MCF 10A (cell line): ENCODE results near the gene OBP2A. TPM values are rescaled to one million over a fixed set of nuclear protein-coding genes. Genes with fewer than 3 reads are reported as not detected.

ENCODE experiments used
- BruUV-seq: library from RNA; stranded (reverse); fragments of 400-500 nt; replicated peaks from 2 replicates; lab custom pipeline; 2021; lab: Mats Ljungman, UMichigan
- CTCF ChIA-PET: fragments of 300-600 bp; sonication (Branson Sonifier 250); formaldehyde crosslinking; extraction: SDS; loops from one replicate; lab custom pipeline; 2021; ENCODE audit warnings: antibody characterized with exemption, inconsistent platforms; lab: Yijun Ruan, JAX
- POLR2A ChIA-PET: fragments of 300-600, 350-650 bp; sonication (Branson Sonifier 250); formaldehyde crosslinking; extraction: SDS; loops from one replicate; lab custom pipeline; 2020; ENCODE audit warnings: antibody characterized with exemption, inconsistent platforms; lab: Yijun Ruan, JAX
- DNase-seq: peaks from one replicate; pipeline ENCODE4 v3.0.0-alpha.2; 2018; ENCODE audit not compliant: unreplicated experiment
- H3K27ac Mint-ChIP-seq: one replicate; pipeline ENCODE4 v1.8.0; 2022; ENCODE audit warnings: mild to moderate bottlenecking, low read depth, mixed read lengths; ENCODE audit not compliant: unreplicated experiment
- H3K27me3 Mint-ChIP-seq: one replicate; pipeline ENCODE4 v1.8.0; 2022; ENCODE audit warnings: mixed read lengths; ENCODE audit not compliant: insufficient read depth, unreplicated experiment
- H3K36me3 Mint-ChIP-seq: one replicate; pipeline ENCODE4 v1.8.0; 2022; ENCODE audit warnings: mild to moderate bottlenecking, moderate library complexity, mixed read lengths; ENCODE audit not compliant: insufficient read depth, unreplicated experiment
- H3K4me1 Mint-ChIP-seq: one replicate; pipeline ENCODE4 v1.8.0; 2022; ENCODE audit warnings: mixed read lengths; ENCODE audit not compliant: insufficient read depth, unreplicated experiment
- H3K4me3 Mint-ChIP-seq: one replicate; pipeline ENCODE4 v1.8.0; 2022; ENCODE audit warnings: mild to moderate bottlenecking, moderate library complexity, mixed read lengths; ENCODE audit not compliant: unreplicated experiment
- H3K9me3 Mint-ChIP-seq: one replicate; pipeline ENCODE4 v1.8.0; 2022; ENCODE audit warnings: mixed read lengths; ENCODE audit not compliant: unreplicated experiment
- CTCF ChIP-seq: fragments of 200-600 bp; IDR thresholded peaks from one replicate; pipeline ENCODE4 v1.8.0; 2022; ENCODE audit warnings: antibody characterized with exemption, mild to moderate bottlenecking; ENCODE audit not compliant: unreplicated experiment
- intact Hi-C: fragments of 100-400 bp; cut with micrococcal nuclease; formaldehyde crosslinking; loops from 2 replicates; pipeline ENCODE4 v1.14.1; 2022
- total RNA-seq: library from RNA; stranded (reverse); gene quantifications from 2 replicates; pipeline ENCODE4 v1.2.3, GENCODE V29; 2022

Gene OBP2A
- total RNA-seq, 1 experiment from 2014 or later, result not detected

- H3K9me3 Mint-ChIP-seq, result no peaks in the 10 kb centered on the region
- BruUV-seq, result no TSS peak
- H3K36me3 Mint-ChIP-seq, result no peaks in the 10 kb centered on the region
- no peak overlapping the region for H3K4me3 Mint-ChIP-seq
- intact Hi-C loops, result no loop called here
- H3K27ac Mint-ChIP-seq, result no peak overlapping the region
- peaks cover 33% of the 10 kb centered on the region for H3K27me3 Mint-ChIP-seq
- no peaks in the 10 kb centered on the region for H3K4me1 Mint-ChIP-seq
- CTCF ChIA-PET, result interaction anchor here (0.8 kb wide), 1 partner anchor 15 kb away, joined by 3 read pairs; no protein-coding TSS in a partner anchor
- POLR2A ChIA-PET, result no interaction called here
- DNase-seq, result no peak
- TF ChIP-seq CTCF, result no peak
These were observed 43.1 kb downstream of the OBP2A start for GRCh38 chr9:135588886-135589595.

- no peak for DNase-seq
- H3K36me3 Mint-ChIP-seq, result no peaks in the 10 kb centered on the region
- no peak overlapping the region for H3K27ac Mint-ChIP-seq
- no peak overlapping the region for H3K4me3 Mint-ChIP-seq
- BruUV-seq, result no TSS peak
- no peak for TF ChIP-seq CTCF
- ChIA-PET CTCF (no interaction called here), POLR2A (no interaction called here)
- H3K27me3 Mint-ChIP-seq, result peaks cover 41% of the 10 kb centered on the region
- no peaks in the 10 kb centered on the region for H3K4me1 Mint-ChIP-seq
- intact Hi-C loops, result no loop called here
- H3K9me3 Mint-ChIP-seq, result no peaks in the 10 kb centered on the region
These were observed 43.9 kb downstream of the OBP2A start for GRCh38 chr9:135589596-135590485.

- Mint-ChIP-seq H3K36me3 (no peaks in the 10 kb centered on the region), H3K27me3 (peaks cover 48% of the 10 kb centered on the region), H3K27ac (no peak overlapping the region), H3K9me3 (no peaks in the 10 kb centered on the region), H3K4me3 (no peak overlapping the region), H3K4me1 (no peaks in the 10 kb centered on the region)
- CTCF ChIA-PET, result no interaction called here
- POLR2A ChIA-PET, result no interaction called here
- TF ChIP-seq CTCF, result no peak
- DNase-seq, result no peak
- no TSS peak for BruUV-seq
- intact Hi-C loops, result no loop called here
These were observed 44.7 kb downstream of the OBP2A start for GRCh38 chr9:135590486-135591079.
